GM21786 (cell line): ENCODE measurements around the gene AP2B1.
"Not testable (repeated sequence)": the region's sequence is repeated elsewhere in the genome, so short reads cannot be mapped to it uniquely, and the experiment has no call there.

Experiments
- ATAC-seq: cut with Tn5 transposase; IDR thresholded peaks from one replicate; pipeline ENCODE4 v1.9.1; 2021; ENCODE audit not compliant: unreplicated experiment

Gene AP2B1

DNA sequence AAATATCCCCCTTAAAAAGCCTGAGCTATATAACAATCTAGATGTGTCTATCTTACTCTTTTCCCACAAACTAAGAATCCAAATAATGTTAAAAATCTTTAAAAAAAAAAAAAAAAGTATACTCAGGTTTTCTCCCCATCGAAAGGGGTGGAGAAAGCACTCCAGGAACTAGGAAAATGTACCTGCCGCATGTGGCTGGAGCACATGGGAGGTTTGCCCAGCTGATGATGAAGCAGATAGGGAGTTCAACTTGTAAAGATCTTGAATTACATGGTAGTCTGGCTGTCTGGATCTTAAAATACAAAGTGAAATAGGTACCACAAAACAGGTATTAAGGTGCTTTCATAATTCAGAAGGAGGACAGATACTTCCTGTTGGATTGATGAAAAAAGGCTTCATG is 17.7 kb upstream of the AP2B1 start:
- no peak for ATAC-seq

DNA sequence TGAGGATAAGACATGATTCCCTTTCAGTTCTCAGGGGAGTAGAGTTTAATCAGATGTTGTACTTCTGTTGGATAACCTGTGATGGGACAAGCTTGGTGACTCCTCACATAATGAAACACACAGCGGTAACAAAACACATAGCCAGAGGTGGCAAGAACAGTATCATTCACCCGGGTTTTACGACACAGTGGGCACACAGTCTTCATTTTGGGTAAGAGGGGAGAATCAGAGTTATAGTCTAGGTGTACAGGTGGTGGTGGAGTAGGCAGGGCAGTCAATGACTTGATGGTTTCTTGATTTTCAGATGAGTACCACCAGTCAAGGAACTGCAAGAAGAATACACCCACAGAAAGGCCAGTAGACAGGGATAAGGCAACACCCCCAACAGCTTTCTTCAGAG is 11.4 kb upstream of the AP2B1 start:
- ATAC-seq, result no peak

- ATAC-seq, result no peak
Measured at GRCh38 chr17:35577830-35578196, 9.3 kb upstream of the AP2B1 start.

GRCh38 chr17:35578197-35578928 is 8.8 kb upstream of the AP2B1 start, which contains the start of gene PEX12:
Gene PEX12, minus strand, starts transcription at chr17:35578571. Its CDS starts 550 bp downstream, at chr17:35578021.
- peak; percentile 93 for ATAC-seq

DNA sequence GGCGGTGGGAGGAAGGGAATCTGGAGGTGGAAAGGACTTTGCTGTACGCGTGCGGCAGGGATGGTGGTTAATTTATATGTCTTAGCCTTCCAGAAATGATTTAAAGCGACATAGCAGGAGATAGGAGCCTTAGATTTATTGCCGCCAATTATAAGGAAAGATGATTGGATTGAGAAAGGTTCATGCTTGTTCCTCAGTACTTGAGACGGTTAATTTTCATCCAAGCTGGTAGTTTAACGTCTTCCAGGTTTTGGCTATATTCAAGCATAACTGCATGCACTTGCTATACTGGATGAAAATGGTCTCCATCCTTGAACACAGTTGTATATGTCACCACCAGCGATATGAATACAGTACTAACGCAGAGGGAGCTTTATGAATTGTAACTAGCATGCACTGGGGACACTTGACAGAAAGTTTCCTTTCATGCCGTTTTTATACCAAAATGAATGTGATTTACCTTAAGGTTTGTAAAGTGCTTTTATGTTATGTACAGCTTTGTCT is 8.1 kb upstream of the AP2B1 start:
- ATAC-seq, result no peak

- no peak for ATAC-seq
Measured at GRCh38 chr17:35584061-35584460, 3.1 kb upstream of the AP2B1 start.

DNA sequence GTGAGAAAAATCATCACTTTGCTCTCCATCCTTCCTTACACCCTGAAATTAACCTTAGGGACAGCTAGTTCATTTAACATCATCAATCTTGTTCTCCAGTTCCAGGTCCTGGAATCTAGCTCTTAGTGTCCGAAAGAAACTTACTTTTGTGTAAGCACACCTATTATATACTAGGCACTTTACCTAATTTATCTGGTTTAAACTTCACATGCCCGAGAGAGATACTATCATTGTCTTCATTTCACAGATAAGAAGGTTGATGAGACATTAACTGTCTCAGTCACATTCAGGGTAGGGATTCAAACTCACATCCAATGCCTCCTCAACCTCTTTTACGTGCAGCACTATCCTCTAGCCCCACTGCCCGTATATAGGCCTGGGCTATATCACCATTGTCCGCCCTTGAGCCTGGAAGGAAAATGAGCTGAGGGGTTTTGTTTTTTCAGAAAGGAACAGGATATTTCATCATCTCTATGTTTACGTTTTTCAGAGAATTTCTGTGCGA is 501 bp upstream of the AP2B1 start:
- no peak for ATAC-seq

DNA sequence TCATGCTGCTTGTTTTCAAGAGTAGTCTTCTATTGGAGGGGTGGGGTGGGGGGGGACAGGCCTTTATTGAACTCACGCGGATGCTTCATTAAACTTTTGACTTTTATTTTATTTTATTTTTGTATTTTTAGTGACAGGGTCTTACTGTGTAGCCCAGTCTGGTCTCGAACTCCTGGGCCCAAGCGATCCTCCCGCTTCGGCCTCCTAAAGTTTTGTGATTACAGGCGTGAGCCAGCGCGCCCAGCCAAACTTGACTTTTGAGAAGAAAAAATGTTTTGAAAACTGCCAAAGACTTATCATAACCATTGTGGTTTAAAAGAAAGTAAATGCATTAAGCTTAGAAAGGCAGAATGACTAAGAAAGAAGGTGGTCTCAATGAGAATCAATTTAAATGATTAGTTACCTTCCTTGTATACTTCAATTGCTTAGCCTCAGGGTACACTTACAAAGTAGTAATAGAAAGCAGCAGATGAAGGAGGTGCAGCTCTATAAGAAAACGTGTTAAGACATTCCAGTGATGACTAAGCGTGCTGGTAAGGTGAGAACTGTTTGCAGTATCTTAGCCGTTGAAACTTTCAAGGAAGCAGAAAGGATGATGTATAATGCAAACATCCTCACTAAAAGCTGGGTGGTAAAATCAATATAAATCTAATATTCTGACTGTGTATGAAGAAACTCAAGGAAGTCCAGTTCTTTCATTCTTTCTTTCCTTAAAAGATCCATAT is 1.2 kb downstream of the AP2B1 start:
- no peak for ATAC-seq

GRCh38 chr17:35596072-35596471 is 8.9 kb downstream of the AP2B1 start:
- no peak for ATAC-seq

GRCh38 chr17:35596530-35597233 is 9.6 kb downstream of the AP2B1 start:
- ATAC-seq, result no peak

GRCh38 chr17:35597604-35598003 is 10.5 kb downstream of the AP2B1 start:
- ATAC-seq, result no peak

- ATAC-seq, result no peak
Measured at GRCh38 chr17:35603674-35604073, 16.6 kb downstream of the AP2B1 start.

DNA sequence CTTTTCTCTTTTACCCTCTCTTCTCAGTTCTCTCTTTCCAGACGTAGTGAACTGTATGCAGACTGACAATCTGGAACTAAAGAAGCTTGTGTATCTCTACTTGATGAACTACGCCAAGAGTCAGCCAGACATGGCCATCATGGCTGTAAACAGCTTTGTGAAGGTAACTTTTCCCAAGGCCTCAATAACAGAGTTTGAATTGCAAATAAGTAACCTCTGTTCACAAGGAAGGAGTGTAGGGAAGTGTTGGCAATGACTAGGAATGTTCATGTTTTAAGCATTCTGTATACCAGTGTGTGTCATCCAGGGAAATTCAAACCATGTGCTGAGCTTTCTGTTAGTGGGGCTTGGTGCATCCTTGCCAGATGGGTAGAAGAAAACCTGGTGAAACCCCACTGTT is 18.6 kb downstream of the AP2B1 start:
- no peak for ATAC-seq

DNA sequence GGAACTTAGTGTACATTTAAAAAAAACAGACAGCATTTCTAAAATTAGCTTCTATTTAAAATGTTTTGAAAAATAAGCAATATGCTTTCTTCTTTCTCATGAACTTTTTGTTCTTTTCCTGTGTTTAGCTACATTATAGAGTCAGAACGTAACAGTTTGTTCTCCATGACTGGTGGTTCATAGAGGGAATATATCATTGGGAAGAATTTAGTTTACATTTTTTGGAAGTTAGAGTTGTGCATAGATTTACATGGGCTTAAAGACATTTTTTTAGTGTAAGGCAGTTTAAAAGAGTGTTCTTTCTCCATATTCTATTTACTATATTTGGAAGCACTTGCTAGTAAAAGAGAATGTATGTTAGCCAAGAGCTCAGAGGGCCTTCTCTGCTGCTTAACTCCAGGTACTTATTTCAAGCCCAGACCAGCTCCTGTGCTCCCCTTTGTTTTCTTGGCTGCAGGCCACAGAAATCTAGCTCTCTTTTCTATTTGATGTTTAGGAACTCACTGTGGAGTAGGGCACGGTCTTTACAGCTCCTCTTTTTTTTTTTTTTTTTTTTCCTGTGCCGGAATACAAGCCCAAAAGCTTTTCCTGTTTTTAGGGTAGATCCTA is 20.2 kb downstream of the AP2B1 start:
- ATAC-seq, result no peak

DNA sequence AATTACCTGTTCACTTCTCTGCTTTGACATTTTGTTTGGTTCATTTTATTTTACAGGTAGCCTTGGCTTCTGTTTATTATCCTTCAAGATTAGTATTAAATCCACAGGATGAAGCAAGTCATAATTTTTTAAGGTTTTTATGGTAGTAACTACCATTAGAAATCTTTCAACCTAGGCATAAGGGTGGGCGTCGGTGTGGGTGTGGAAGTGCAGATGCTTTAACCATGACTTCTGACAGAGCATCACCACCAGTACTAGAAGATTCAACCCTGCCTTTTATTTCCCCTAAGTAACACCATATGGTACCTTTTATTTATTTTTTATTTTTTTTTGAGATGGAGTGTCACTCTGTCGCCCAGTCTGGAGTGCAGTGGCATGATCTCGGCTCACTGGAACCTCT is 22.7 kb downstream of the AP2B1 start:
- ATAC-seq, result no peak

- not testable (repeated sequence) for ATAC-seq
Measured at GRCh38 chr17:35610746-35611145, 23.6 kb downstream of the AP2B1 start.

GRCh38 chr17:35612924-35613521 is 25.9 kb downstream of the AP2B1 start:
- no peak for ATAC-seq

DNA sequence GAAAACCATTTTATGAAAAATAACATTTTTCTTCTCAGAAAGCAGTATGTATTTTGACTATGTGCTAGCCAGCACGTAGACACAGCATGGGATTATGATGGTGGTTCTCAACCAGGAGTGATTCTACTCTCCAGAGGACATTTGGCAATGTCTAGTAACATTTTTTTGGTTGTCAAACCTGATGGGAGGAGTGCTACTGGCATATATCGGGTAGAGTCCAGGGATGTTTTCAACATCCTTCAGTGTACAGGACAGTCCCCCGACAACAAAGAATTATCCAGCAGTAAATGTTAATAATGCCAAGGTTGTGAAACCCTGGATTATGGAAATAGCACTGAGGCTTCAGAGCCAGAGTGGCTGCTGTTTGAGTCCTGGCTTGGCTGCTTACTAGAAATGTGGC is 27.7 kb downstream of the AP2B1 start:
- ATAC-seq, result no peak

GRCh38 chr17:35616536-35616935 is 29.4 kb downstream of the AP2B1 start:
- ATAC-seq, result no peak

- no peak for ATAC-seq
Measured at GRCh38 chr17:35617505-35617904, 30.4 kb downstream of the AP2B1 start.

DNA sequence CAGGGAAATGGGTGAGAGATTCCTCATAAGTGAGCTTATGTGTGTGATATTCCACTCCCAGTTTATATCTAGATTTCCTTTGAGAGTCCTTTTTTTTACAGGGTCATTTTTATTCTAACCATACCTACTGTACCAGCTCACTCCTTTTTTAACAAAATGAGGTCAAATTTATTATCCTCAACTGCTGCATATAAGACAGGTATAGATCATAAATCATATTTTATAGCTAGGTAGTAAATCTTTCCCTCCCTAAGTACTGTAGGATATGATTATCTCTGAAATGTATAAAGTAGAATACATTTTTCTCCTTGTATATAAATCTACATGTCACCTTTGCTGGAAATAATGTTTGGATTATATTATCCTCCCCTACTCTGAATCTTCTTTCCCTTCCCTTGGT is 31.5 kb downstream of the AP2B1 start:
- no peak for ATAC-seq
